Neural crest cell (in vitro differentiated cells): ENCODE data around the gene GPRIN2. TPM values are rescaled to one million over a fixed set of nuclear protein-coding genes. Genes with fewer than 3 reads are reported as not detected.
A peak's percentile ranks its signal among the peaks of the same experiment; 100 is the strongest.

ENCODE experiments used
- DNase-seq: peaks from one replicate; pipeline ENCODE4 v3.0.0; 2021; ENCODE audit warnings: low read depth, mixed read lengths, low spot score
- H3K27ac Mint-ChIP-seq: one replicate; pipeline ENCODE4 v1.8.0; 2021; ENCODE audit warnings: mild to moderate bottlenecking, mixed read lengths; ENCODE audit not compliant: unreplicated experiment
- H3K27me3 Mint-ChIP-seq: 2 replicates; pipeline ENCODE4 v1.8.0; 2021; ENCODE audit warnings: low read depth, mild to moderate bottlenecking, mixed read lengths
- H3K36me3 Mint-ChIP-seq: 2 replicates; pipeline ENCODE4 v1.8.0; 2021; ENCODE audit warnings: low read depth, mild to moderate bottlenecking, mixed read lengths
- H3K4me1 Mint-ChIP-seq: 2 replicates; pipeline ENCODE4 v1.8.0; 2021; ENCODE audit warnings: mixed read lengths
- H3K4me3 Mint-ChIP-seq: one replicate; pipeline ENCODE4 v1.8.0; 2021; ENCODE audit warnings: mild to moderate bottlenecking, mixed read lengths
- H3K9me3 Mint-ChIP-seq: 2 replicates; pipeline ENCODE4 v1.8.0; 2021; ENCODE audit warnings: mixed read lengths
- total RNA-seq: library from RNA; stranded (reverse); gene quantifications from 2 replicates; pipeline ENCODE4 v1.2.1, GENCODE V29; 2021
- TF ChIP-seq, protein P1 (sequence below): fragments of 200-600 bp; sonication (generic); conservative IDR thresholded peaks from 2 replicates; pipeline ENCODE4 v1.5.0; 2021; ENCODE audit warnings: antibody characterized with exemption, mild to moderate bottlenecking

GPRIN2 gene
- total RNA-seq, 1 donor from 2014 or later: 1.5 TPM

DNA sequence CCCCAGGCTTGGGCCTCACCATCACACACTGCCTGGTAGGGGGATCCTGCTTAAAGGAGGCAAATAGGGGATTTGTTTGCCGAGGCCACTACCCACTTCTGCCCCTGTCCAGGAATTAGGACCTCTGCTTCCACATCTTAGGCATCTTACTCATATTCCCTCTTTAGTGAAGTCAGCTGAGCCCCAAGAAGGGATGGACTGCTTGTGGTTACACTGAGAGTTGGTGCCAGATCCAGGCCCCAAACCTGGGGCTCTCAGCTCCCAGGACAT is 1.6 kb upstream of the GPRIN2 start:
- H3K4me1 Mint-ChIP-seq: peaks cover 15% of the 10 kb centered on the region
- H3K36me3 Mint-ChIP-seq: no peaks in the 10 kb centered on the region
- TF ChIP-seq, protein P1, sequence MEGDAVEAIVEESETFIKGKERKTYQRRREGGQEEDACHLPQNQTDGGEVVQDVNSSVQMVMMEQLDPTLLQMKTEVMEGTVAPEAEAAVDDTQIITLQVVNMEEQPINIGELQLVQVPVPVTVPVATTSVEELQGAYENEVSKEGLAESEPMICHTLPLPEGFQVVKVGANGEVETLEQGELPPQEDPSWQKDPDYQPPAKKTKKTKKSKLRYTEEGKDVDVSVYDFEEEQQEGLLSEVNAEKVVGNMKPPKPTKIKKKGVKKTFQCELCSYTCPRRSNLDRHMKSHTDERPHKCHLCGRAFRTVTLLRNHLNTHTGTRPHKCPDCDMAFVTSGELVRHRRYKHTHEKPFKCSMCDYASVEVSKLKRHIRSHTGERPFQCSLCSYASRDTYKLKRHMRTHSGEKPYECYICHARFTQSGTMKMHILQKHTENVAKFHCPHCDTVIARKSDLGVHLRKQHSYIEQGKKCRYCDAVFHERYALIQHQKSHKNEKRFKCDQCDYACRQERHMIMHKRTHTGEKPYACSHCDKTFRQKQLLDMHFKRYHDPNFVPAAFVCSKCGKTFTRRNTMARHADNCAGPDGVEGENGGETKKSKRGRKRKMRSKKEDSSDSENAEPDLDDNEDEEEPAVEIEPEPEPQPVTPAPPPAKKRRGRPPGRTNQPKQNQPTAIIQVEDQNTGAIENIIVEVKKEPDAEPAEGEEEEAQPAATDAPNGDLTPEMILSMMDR: no peak
- no peak for DNase-seq
- H3K9me3 Mint-ChIP-seq: no peaks in the 10 kb centered on the region
- H3K4me3 Mint-ChIP-seq: no peak overlapping the region
- H3K27ac Mint-ChIP-seq: no peak overlapping the region
- H3K27me3 Mint-ChIP-seq: no peaks in the 10 kb centered on the region

DNA sequence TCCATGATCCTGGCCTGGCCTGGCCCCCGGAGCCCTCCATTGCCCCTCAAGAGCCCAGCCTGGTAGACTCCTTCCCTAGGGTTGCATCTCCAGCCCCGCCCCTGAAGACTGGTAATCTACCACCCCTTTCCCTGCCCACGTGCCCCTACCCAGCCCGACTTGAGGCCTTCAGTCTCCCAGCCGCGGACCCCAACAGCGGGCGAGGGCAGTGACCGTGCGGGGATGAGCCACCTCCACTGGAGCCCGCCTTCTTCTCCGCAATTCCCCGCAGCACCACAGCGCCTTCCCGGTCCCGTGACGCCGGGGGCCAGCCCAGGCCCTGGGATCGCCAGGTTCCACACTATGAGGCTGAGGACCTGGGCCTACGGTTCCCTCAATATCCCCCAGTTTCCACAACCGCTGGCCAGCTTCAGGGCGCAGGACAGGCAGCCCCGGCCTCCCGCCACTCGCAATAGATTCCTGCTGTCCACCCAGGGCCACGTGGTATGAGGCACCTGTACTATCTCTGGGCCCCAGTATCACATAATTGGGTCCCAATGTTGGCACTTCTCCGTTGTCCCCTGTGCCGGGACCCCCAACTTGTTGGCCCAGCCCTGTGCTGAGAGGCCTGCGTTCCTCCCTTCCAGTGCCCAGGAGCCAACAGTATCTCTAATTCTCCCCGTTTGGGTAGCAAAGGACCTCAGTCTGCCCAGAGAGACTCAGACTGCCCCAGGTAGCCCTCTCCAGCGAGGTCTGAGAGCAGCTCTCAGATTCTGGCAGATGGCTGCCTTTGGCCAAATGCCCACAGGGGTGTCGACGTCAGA is 1.1 kb upstream of the GPRIN2 start:
- Mint-ChIP-seq H3K27me3 (no peaks in the 10 kb centered on the region), H3K4me1 (peaks cover 15% of the 10 kb centered on the region), H3K4me3 (peak overlapping the region; percentile 89), H3K27ac (no peak overlapping the region), H3K9me3 (no peaks in the 10 kb centered on the region), H3K36me3 (no peaks in the 10 kb centered on the region)
- DNase-seq: peak; percentile 3
- TF ChIP-seq, protein P1: no peak

DNA sequence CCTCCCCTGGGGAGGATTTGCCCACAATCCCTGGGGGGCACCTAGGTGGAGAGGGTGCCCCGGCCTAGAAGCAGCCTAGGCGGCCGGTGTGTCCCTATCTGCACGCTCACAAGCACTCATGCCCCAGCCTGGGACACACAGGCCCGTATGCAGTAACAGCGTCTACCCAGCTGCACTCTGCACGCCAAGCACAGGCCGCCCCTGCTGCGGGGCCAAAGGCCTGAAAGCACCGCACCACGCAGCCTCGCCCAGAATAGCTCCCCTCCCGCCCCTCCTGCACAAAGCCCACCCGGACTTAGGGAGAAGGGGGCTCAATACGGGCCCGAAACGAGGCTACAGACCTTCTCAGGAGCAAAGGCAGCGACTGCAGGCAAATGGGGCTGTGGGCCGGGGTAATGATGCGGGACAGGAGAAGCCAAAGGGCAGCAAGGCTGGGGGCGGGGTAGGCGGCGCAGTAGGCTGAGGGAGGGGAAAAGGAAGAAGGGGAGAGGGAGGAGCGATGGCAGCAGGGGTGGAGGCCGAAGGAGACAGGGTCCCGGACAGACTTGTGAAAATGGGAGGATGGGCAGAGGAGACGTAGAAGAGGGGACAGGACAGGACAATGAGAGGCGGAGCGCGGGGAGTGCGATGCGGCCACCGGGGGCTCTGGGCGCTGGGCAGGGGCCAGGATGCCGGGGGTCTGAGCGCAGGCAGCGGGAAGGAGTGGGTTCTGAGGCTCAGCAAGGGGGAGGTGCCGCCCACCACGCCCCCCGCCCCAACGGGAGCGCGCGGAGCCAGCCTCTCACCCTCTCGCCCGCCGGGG is 544 bp downstream of the GPRIN2 start:
- Mint-ChIP-seq H3K4me1 (peaks cover 15% of the 10 kb centered on the region), H3K9me3 (no peaks in the 10 kb centered on the region), H3K27me3 (no peaks in the 10 kb centered on the region), H3K4me3 (no peak overlapping the region), H3K27ac (no peak overlapping the region), H3K36me3 (no peaks in the 10 kb centered on the region)
- TF ChIP-seq, protein P1: no peak
- DNase-seq: peak; percentile 51

DNA sequence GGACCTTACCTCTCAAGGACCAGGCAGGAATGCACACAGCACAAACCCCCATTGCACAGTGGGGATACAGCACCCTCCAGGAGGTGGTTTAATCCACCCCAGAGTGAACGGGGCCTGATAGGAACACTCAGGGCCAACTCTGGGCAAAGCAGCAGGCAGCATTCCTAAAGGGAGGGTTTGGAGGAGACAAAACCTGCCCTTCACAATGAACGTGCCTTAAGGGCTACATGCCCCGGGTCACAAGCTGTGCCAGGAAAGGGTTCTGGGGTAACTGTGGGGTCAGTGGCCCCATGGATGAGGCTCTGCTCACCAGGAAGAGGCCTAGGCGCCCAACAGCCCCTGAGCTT is 1.1 kb downstream of the GPRIN2 start:
- TF ChIP-seq, protein P1: no peak

DNA sequence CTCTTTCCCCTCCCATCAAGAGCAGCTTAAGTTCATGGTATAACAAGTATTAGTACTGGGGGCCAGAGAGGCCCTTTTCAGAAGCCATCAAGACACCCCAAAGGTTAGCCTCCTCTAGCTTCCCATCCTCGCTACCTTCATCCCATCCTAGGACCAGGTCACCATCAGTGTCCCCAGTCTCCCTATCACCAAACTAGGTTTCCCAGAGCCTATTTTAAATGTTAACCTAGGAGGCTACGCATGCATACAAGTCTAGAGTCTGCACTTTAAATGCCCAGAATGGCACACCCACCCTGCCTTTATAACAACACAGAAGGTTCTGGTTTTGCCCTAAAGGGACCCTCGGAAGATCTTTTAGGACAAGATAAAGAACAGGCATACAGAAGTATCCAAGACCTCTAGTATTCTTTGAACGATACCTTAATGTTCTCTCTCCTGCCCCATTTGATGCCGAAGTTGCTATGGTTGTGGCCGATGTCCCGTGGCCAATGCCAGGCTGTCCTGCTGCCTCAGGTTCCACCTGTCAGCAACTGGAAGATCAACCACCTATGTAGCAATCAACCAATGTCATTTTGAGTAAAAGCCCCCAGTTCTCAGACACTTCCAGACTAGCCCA is 2.2 kb downstream of the GPRIN2 start:
- no peak overlapping the region for H3K27ac Mint-ChIP-seq
- peaks cover 15% of the 10 kb centered on the region for H3K4me1 Mint-ChIP-seq
- DNase-seq: no peak
- H3K9me3 Mint-ChIP-seq: no peaks in the 10 kb centered on the region
- H3K4me3 Mint-ChIP-seq: no peak overlapping the region
- no peaks in the 10 kb centered on the region for H3K27me3 Mint-ChIP-seq
- TF ChIP-seq, protein P1: no peak
- H3K36me3 Mint-ChIP-seq: no peaks in the 10 kb centered on the region

More for the DNA sequence above, 1.1 kb downstream of the GPRIN2 start:
- H3K4me1 Mint-ChIP-seq: peaks cover 15% of the 10 kb centered on the region
- H3K36me3 Mint-ChIP-seq: no peaks in the 10 kb centered on the region
- H3K27me3 Mint-ChIP-seq: no peaks in the 10 kb centered on the region
- DNase-seq: no peak
- no peaks in the 10 kb centered on the region for H3K9me3 Mint-ChIP-seq
- H3K4me3 Mint-ChIP-seq: no peak overlapping the region
- no peak overlapping the region for H3K27ac Mint-ChIP-seq
